Hepatocyte (in vitro differentiated cells): ENCODE measurements around the gene MME. TPM values are rescaled to one million over a fixed set of nuclear protein-coding genes. Genes with fewer than 3 reads are reported as not detected.

Experiments
- DNase-seq: peaks from one replicate; pipeline ENCODE4 v3.0.0-alpha.2; 2016; ENCODE audit warnings: low spot score
- H2AFZ ChIP-seq: fragments of 200-600 bp; sonication (generic); 2 replicates; pipeline ENCODE4 v1.6.0; 2016; ENCODE audit warnings: antibody characterized with exemption, mild to moderate bottlenecking
- H3K27ac ChIP-seq: fragments of 200-600 bp; sonication (generic); 2 replicates; pipeline ENCODE4 v1.5.1; 2016; ENCODE audit warnings: mild to moderate bottlenecking
- H3K27me3 ChIP-seq: fragments of 200-600 bp; sonication (generic); 2 replicates; pipeline ENCODE4 v1.6.1; 2016
- H3K36me3 ChIP-seq: fragments of 200-600 bp; sonication (generic); replicated peaks from 2 replicates; pipeline ENCODE4 v1.5.1; 2016; ENCODE audit warnings: low read depth; ENCODE audit not compliant: insufficient read depth
- H3K4me1 ChIP-seq: fragments of 200-600 bp; sonication (generic); 2 replicates; pipeline ENCODE4 v1.5.1; 2016; ENCODE audit warnings: mild to moderate bottlenecking, moderate library complexity; ENCODE audit not compliant: insufficient read depth
- H3K4me2 ChIP-seq: fragments of 200-600 bp; sonication (generic); 2 replicates; pipeline ENCODE4 v1.6.0; 2016
- H3K4me3 ChIP-seq: fragments of 200-600 bp; sonication (generic); 2 replicates; pipeline ENCODE4 v1.5.1; 2016; ENCODE audit warnings: mild to moderate bottlenecking
- H3K79me2 ChIP-seq: fragments of 200-600 bp; sonication (generic); 2 replicates; pipeline ENCODE4 v1.6.0; 2017; ENCODE audit warnings: mild to moderate bottlenecking
- H3K9me2 ChIP-seq: fragments of 200-600 bp; sonication (generic); replicated peaks from 2 replicates; pipeline ENCODE4 v1.6.0; 2017; ENCODE audit warnings: mild to moderate bottlenecking; ENCODE audit not compliant: insufficient read depth
- H3K9me3 ChIP-seq: fragments of 200-600 bp; sonication (generic); 2 replicates; pipeline ENCODE4 v1.5.1; 2016; ENCODE audit warnings: low read depth, mild to moderate bottlenecking
- H4K20me1 ChIP-seq: fragments of 200-600 bp; sonication (generic); 2 replicates; pipeline ENCODE4 v1.6.0; 2016; ENCODE audit warnings: mild to moderate bottlenecking; ENCODE audit not compliant: insufficient read depth, poor library complexity, severe bottlenecking
- EZH2 ChIP-seq: fragments of 200-600 bp; sonication (generic); IDR thresholded peaks from 2 replicates; pipeline ENCODE4 v1.6.1; 2016; ENCODE audit warnings: antibody characterized with exemption, mild to moderate bottlenecking, borderline replicate concordance
- EZH2phosphoT487 ChIP-seq: fragments of 200-600 bp; sonication (generic); IDR thresholded peaks from one replicate; pipeline ENCODE4 v1.6.1; 2018; ENCODE audit warnings: antibody characterized with exemption, mild to moderate bottlenecking, low read depth, moderate library complexity; ENCODE audit not compliant: unreplicated experiment, severe bottlenecking
- WGBS: methylation state at CpG from one replicate; pipeline ENCODE4 v1.1.6; 2016; ENCODE audit warnings: low lambda C conversion rate; ENCODE audit errors: missing lambda C conversion rate; 5-methylcytosine and 5-hydroxymethylcytosine counted together
- polyA plus RNA-seq: library from polyadenylated mRNA; unstranded; fragments of >200 nt; fragmentation: Nextera tagmentation; extraction: Ambion mirVana; gene quantifications from 2 replicates; pipeline ENCODE4 v1.2.1, GENCODE V29; 2016
- total RNA-seq: library from RNA; depleted of rRNA; stranded (reverse); fragments of >200 nt; gene quantifications from 2 replicates; pipeline ENCODE4 v1.2.3, GENCODE V29; 2014
- TF ChIP-seq, protein P1 (sequence below): fragments of 200-600 bp; sonication (generic); IDR thresholded peaks from 2 replicates; pipeline ENCODE4 v1.5.1; 2016; ENCODE audit warnings: antibody characterized with exemption, mild to moderate bottlenecking; ENCODE audit not compliant: poor library complexity

The MME gene
- total and polyA plus RNA-seq, 2 experiments from 2014 or later: 135 to 250 TPM

DNA sequence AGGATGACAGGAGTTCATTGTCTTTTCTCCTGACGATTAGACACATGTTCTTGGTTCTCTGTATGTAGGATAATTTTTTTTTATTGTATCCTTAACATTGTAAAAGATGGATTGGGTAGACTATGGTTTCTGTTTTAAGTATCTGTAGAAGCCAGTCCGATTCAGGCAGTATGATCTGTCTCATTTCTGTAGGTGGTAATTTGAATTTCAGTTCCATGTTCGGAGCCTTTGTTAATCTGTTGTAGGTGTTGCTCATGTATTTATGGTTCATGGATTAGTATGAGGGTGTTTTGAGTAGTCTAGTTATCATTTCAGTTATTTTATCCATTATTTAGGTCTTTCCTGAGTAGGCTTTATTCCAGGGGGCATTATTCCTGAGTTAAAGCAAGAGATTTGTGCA is 32.4 kb upstream of the MME start:
- TF ChIP-seq EZH2: no peak
- TF ChIP-seq, protein P1, sequence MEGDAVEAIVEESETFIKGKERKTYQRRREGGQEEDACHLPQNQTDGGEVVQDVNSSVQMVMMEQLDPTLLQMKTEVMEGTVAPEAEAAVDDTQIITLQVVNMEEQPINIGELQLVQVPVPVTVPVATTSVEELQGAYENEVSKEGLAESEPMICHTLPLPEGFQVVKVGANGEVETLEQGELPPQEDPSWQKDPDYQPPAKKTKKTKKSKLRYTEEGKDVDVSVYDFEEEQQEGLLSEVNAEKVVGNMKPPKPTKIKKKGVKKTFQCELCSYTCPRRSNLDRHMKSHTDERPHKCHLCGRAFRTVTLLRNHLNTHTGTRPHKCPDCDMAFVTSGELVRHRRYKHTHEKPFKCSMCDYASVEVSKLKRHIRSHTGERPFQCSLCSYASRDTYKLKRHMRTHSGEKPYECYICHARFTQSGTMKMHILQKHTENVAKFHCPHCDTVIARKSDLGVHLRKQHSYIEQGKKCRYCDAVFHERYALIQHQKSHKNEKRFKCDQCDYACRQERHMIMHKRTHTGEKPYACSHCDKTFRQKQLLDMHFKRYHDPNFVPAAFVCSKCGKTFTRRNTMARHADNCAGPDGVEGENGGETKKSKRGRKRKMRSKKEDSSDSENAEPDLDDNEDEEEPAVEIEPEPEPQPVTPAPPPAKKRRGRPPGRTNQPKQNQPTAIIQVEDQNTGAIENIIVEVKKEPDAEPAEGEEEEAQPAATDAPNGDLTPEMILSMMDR: no peak
- TF ChIP-seq EZH2phosphoT487: no peak
- Histone ChIP-seq H3K4me2 (no peak overlapping the region), H3K9me2 (no peaks in the 10 kb centered on the region), H3K36me3 (no peaks in the 10 kb centered on the region), H3K9me3 (no peaks in the 10 kb centered on the region), H3K4me1 (no peaks in the 10 kb centered on the region), H3K27me3 (no peaks in the 10 kb centered on the region), H2AFZ (no peak overlapping the region), H3K4me3 (no peak overlapping the region), H3K27ac (no peak overlapping the region), H3K79me2 (no peaks in the 10 kb centered on the region), H4K20me1 (no peaks in the 10 kb centered on the region)
- 88% methylated on average over 3 of the region's 3 CpGs for WGBS
- no peak for DNase-seq

DNA sequence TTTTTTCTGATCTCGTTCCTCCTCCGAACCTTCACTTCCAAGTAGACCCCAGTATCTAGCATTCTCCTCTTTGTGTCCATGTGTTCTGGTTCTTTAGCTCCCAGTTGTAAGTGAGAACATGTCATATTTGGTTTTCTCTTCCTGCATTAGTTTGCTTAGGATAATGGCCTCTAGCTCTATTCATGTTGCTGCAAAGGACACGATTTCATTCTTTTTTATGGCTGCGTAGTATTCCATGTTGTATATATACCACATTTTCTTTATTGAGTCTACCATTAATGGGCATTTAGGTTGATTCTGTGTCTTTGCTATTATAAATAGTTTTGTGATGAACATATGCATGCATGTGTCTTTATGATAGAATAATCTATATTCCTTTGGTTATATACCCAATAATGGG is 30.2 kb upstream of the MME start:
- H3K27ac ChIP-seq: no peak overlapping the region
- H4K20me1 ChIP-seq: no peaks in the 10 kb centered on the region
- no peaks in the 10 kb centered on the region for H3K9me3 ChIP-seq
- H2AFZ ChIP-seq: no peak overlapping the region
- no peaks in the 10 kb centered on the region for H3K36me3 ChIP-seq
- no peaks in the 10 kb centered on the region for H3K79me2 ChIP-seq
- H3K9me2 ChIP-seq: no peaks in the 10 kb centered on the region
- no peak for DNase-seq
- WGBS: 95% methylated on average over 4 of the region's 4 CpGs
- no peaks in the 10 kb centered on the region for H3K4me1 ChIP-seq
- TF ChIP-seq EZH2: no peak
- TF ChIP-seq EZH2phosphoT487: no peak
- TF ChIP-seq, protein P1: no peak
- no peak overlapping the region for H3K4me3 ChIP-seq
- no peak overlapping the region for H3K4me2 ChIP-seq
- H3K27me3 ChIP-seq: no peaks in the 10 kb centered on the region

DNA sequence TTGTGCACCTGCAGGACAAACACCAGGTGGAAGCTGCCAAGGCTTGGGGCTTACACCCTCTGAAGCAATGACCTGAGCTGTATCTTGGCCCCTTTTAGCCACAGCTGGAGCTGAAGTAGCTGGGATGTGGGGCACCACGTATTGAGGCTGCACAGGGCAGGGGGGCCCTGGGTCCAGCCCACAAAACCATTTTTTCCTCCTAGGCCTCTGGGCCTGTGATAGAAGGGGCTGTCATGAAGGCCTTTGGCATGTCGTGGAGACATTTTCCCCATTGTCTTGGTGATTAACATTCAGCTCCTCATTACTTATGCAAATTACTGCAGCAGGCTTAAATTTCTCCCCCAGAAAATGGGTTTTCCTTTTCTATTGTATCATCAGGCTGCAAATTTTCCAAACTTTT is 27.6 kb upstream of the MME start:
- no peak for DNase-seq
- TF ChIP-seq EZH2 (no peak), EZH2phosphoT487 (no peak)
- TF ChIP-seq, protein P1: no peak
- WGBS: 80% methylated on average over 2 of the region's 2 CpGs

DNA sequence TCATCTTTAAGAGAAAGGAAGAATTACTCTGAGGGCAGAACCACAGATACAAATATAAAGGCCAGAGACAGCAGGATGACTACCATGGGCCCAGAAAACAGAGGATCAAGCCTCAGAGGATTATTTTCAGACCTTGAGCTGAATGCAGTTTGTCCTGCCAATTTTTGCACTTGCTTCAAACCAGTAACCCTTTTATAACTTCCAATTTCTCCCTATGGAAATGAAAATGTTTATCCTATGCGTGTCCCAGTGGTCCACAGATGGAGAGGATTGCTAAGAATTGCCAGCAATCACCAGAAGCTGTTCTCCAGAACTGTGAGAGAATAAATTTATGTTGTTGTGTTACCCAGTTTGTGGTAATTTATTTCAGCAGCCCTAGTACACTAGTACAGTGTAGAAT is 26.4 kb upstream of the MME start:
- no peaks in the 10 kb centered on the region for H3K27me3 ChIP-seq
- H3K4me3 ChIP-seq: no peak overlapping the region
- DNase-seq: no peak
- H3K36me3 ChIP-seq: no peaks in the 10 kb centered on the region
- H2AFZ ChIP-seq: no peak overlapping the region
- no peaks in the 10 kb centered on the region for H3K9me3 ChIP-seq
- H3K4me1 ChIP-seq: no peaks in the 10 kb centered on the region
- TF ChIP-seq EZH2phosphoT487: no peak
- no peak for TF ChIP-seq EZH2
- TF ChIP-seq, protein P1: no peak
- H3K79me2 ChIP-seq: no peaks in the 10 kb centered on the region
- no peaks in the 10 kb centered on the region for H4K20me1 ChIP-seq
- H3K4me2 ChIP-seq: no peak overlapping the region
- H3K9me2 ChIP-seq: no peaks in the 10 kb centered on the region
- 96% methylated on average over 1 of the region's 1 CpG for WGBS
- H3K27ac ChIP-seq: no peak overlapping the region

More for the DNA sequence above, 27.6 kb upstream of the MME start:
- no peak overlapping the region for H2AFZ ChIP-seq
- no peak overlapping the region for H3K4me2 ChIP-seq
- H3K79me2 ChIP-seq: no peaks in the 10 kb centered on the region
- H3K9me2 ChIP-seq: no peaks in the 10 kb centered on the region
- H3K9me3 ChIP-seq: no peaks in the 10 kb centered on the region
- H4K20me1 ChIP-seq: no peaks in the 10 kb centered on the region
- H3K27me3 ChIP-seq: no peaks in the 10 kb centered on the region
- no peaks in the 10 kb centered on the region for H3K4me1 ChIP-seq
- no peaks in the 10 kb centered on the region for H3K36me3 ChIP-seq
- H3K4me3 ChIP-seq: no peak overlapping the region
- H3K27ac ChIP-seq: no peak overlapping the region
